ENCODE data around the gene TPCN1.

Gene TPCN1

GRCh38 chr12:113302466-113302865 lies 81.2 kb downstream of the TPCN1 start:
- DNase-seq, result peak in 1 of 56 donors; percentile 18

GRCh38 chr12:113302886-113303640 lies 81.8 kb downstream of the TPCN1 start:
- DNase-seq, result no peak

GRCh38 chr12:113305281-113305856 lies 84.1 kb downstream of the TPCN1 start:
- DNase-seq, result peak in 2 of 56 donors; percentile 16 to 22

GRCh38 chr12:113306382-113306781 lies 85.1 kb downstream of the TPCN1 start:
- DNase-seq, result no peak

GRCh38 chr12:113310489-113310888 lies 89.2 kb downstream of the TPCN1 start:
- DNase-seq, result no peak

GRCh38 chr12:113314121-113314529 lies 92.9 kb downstream of the TPCN1 start:
- no peak for DNase-seq

GRCh38 chr12:113315358-113315757 lies 94.1 kb downstream of the TPCN1 start:
- no peak for DNase-seq

GRCh38 chr12:113316155-113316554 lies 94.9 kb downstream of the TPCN1 start:
- no peak for DNase-seq

- no peak for DNase-seq
Measured at GRCh38 chr12:113317122-113317521, 95.9 kb downstream of the TPCN1 start.

- DNase-seq, result no peak
Measured at GRCh38 chr12:113318046-113318656, 96.9 kb downstream of the TPCN1 start.

- DNase-seq, result no peak
Measured at GRCh38 chr12:113318900-113319628, 97.8 kb downstream of the TPCN1 start.

GRCh38 chr12:113320401-113320800 lies 99.1 kb downstream of the TPCN1 start:
- no peak for DNase-seq

- no peak for DNase-seq
Measured at GRCh38 chr12:113322343-113322742, 101.1 kb downstream of the TPCN1 start.

- no peak for DNase-seq
Measured at GRCh38 chr12:113325916-113326315, 104.7 kb downstream of the TPCN1 start.

GRCh38 chr12:113326775-113327395 lies 105.6 kb downstream of the TPCN1 start:
- no peak for DNase-seq

GRCh38 chr12:113328368-113328889 lies 107.2 kb downstream of the TPCN1 start:
- no peak for DNase-seq

- no peak for DNase-seq
Measured at GRCh38 chr12:113329022-113329790, 107.9 kb downstream of the TPCN1 start.

GRCh38 chr12:113329791-113330417 lies 108.6 kb downstream of the TPCN1 start:
- DNase-seq, result no peak

- DNase-seq, result no peak
Measured at GRCh38 chr12:113330505-113330904, 109.2 kb downstream of the TPCN1 start.
